Panc1 (cell line): ENCODE results near the gene MAP7.
"Not testable (repeated sequence)": the region's sequence is repeated elsewhere in the genome, so short reads cannot be mapped to it uniquely, and the experiment has no call there.

ENCODE experiments used
- POLR2AphosphoS5 ChIP-seq: IDR thresholded peaks from 2 replicates; pipeline ENCODE4 v1.6.1; 2012; ENCODE audit warnings: mild to moderate bottlenecking, low read depth, low read length, moderate library complexity
- TF ChIP-seq, protein P1 (sequence below): fragments of 450-650 bp; IDR thresholded peaks from 2 replicates; pipeline ENCODE4 v1.5.1; 2017; ENCODE audit warnings: mild to moderate bottlenecking
- TF ChIP-seq, protein P2 (sequence below), 2 experiments: IDR thresholded peaks; 2 replicates each; pipeline ENCODE4 v1.6.1; 2011 to 2012; ENCODE audit warnings: low read depth in 2 of 2, control low read depth in 1 of 2, low read length in 1 of 2, mild to moderate bottlenecking in 1 of 2, moderate library complexity in 1 of 2; ENCODE audit not compliant: insufficient read depth in 1 of 2

DNA sequence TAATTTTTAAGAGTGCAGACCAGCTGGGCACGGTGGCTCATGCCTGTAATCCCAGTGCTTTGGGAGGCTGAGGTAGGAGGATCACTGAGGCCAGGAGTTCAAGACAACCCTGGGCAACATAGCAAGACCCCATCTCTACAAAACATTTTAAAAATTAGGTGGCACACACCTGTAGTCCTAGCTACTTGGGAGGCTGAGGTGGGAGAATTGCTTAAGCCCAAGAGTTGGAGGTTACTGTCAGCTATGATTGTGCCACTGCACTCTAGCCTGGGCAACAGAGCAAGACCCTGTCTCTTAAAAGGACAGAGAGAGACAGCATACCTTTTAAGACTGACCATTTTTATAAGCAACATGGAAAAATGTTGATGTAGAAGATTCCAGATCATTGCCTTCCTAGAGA is 241.8 kb downstream of the MAP7 start:
- TF ChIP-seq, protein P1, sequence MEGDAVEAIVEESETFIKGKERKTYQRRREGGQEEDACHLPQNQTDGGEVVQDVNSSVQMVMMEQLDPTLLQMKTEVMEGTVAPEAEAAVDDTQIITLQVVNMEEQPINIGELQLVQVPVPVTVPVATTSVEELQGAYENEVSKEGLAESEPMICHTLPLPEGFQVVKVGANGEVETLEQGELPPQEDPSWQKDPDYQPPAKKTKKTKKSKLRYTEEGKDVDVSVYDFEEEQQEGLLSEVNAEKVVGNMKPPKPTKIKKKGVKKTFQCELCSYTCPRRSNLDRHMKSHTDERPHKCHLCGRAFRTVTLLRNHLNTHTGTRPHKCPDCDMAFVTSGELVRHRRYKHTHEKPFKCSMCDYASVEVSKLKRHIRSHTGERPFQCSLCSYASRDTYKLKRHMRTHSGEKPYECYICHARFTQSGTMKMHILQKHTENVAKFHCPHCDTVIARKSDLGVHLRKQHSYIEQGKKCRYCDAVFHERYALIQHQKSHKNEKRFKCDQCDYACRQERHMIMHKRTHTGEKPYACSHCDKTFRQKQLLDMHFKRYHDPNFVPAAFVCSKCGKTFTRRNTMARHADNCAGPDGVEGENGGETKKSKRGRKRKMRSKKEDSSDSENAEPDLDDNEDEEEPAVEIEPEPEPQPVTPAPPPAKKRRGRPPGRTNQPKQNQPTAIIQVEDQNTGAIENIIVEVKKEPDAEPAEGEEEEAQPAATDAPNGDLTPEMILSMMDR, result not testable (repeated sequence)
- TF ChIP-seq, protein P2, sequence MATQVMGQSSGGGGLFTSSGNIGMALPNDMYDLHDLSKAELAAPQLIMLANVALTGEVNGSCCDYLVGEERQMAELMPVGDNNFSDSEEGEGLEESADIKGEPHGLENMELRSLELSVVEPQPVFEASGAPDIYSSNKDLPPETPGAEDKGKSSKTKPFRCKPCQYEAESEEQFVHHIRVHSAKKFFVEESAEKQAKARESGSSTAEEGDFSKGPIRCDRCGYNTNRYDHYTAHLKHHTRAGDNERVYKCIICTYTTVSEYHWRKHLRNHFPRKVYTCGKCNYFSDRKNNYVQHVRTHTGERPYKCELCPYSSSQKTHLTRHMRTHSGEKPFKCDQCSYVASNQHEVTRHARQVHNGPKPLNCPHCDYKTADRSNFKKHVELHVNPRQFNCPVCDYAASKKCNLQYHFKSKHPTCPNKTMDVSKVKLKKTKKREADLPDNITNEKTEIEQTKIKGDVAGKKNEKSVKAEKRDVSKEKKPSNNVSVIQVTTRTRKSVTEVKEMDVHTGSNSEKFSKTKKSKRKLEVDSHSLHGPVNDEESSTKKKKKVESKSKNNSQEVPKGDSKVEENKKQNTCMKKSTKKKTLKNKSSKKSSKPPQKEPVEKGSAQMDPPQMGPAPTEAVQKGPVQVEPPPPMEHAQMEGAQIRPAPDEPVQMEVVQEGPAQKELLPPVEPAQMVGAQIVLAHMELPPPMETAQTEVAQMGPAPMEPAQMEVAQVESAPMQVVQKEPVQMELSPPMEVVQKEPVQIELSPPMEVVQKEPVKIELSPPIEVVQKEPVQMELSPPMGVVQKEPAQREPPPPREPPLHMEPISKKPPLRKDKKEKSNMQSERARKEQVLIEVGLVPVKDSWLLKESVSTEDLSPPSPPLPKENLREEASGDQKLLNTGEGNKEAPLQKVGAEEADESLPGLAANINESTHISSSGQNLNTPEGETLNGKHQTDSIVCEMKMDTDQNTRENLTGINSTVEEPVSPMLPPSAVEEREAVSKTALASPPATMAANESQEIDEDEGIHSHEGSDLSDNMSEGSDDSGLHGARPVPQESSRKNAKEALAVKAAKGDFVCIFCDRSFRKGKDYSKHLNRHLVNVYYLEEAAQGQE (IDR thresholded peaks at IDR 0.05; ENCODE audit: insufficient read depth in 1 of 2, low read depth in 2 of 2, low read length in 1 of 2), result not testable (repeated sequence)
- TF ChIP-seq POLR2AphosphoS5, result not testable (repeated sequence)
